A549 (cell line): ENCODE measurements around the gene KRT33B. TPM values are rescaled to one million over a fixed set of nuclear protein-coding genes. Genes with fewer than 3 reads are reported as not detected.

Experiments used
- ATAC-seq, 2 experiments: fragments of 200-7000 bp in 1 of 2; fragments of >200 bp in 1 of 2; cut with Nextera tagmentation in 1 of 2; cut with Tn5 transposase in 1 of 2; 3 replicates each; pipeline versions ENCODE4 v1.8.0 to v1.9.1; 2018 to 2020; ENCODE audit warnings: mild to moderate bottlenecking in 1 of 2, moderate library complexity in 1 of 2
- CTCF ChIA-PET: fragments of 300-600 bp; sonication (Branson Sonifier 250); formaldehyde crosslinking; extraction: SDS; loops from one replicate; lab custom pipeline; 2021; ENCODE audit warnings: antibody characterized with exemption, inconsistent platforms; lab: Yijun Ruan, JAX
- POLR2A ChIA-PET: fragments of 350-600 bp; formaldehyde crosslinking; extraction: SDS; loops from one replicate; lab custom pipeline; 2021; ENCODE audit warnings: antibody characterized with exemption, inconsistent platforms; lab: Yijun Ruan, JAX
- DNase-seq, 2 experiments: peaks; one replicate each; pipeline versions ENCODE4 v3.0.0 to v3.0.0-alpha.2; 2011 to 2016; ENCODE audit warnings: low read depth in 1 of 2, low spot score in 1 of 2
- FAIRE-seq: peaks from 2 replicates; lab custom pipeline; 2011; peaks lifted over from hg19 to GRCh38; lab: Jason Lieb, UNC
- H3K27ac ChIP-seq, 2 experiments: fragments of >200 bp; sonication (Bioruptor Twin); formaldehyde crosslinking; 3 replicates each; pipeline ENCODE4 v1.5.1; 2016 to 2017
- H3K4me1 ChIP-seq: fragments of >200 bp; sonication (Bioruptor Twin); formaldehyde crosslinking; 3 replicates; pipeline ENCODE4 v1.6.1; 2016
- H3K4me2 ChIP-seq: fragments of >200 bp; sonication (Bioruptor Twin); formaldehyde crosslinking; 3 replicates; pipeline ENCODE4 v1.6.1; 2016
- H3K4me3 ChIP-seq: fragments of >200 bp; sonication (Bioruptor Twin); formaldehyde crosslinking; 3 replicates; pipeline ENCODE4 v1.5.1; 2016
- H3K9me3 ChIP-seq: fragments of >200 bp; sonication (Bioruptor Twin); formaldehyde crosslinking; 3 replicates; pipeline ENCODE4 v1.6.1; 2016
- FOSL2 ChIP-seq, 2 experiments: fragments of 450-650 bp in 1 of 2; fragments of >200 bp in 1 of 2; sonication (Bioruptor Twin) in 1 of 2; formaldehyde crosslinking; IDR thresholded peaks; 2 replicates each; pipeline versions ENCODE4 v1.5.0 to v1.6.1; 2016 to 2020; ENCODE audit warnings: mild to moderate bottlenecking in 1 of 2, moderate library complexity in 1 of 2
- HEYL ChIP-seq: fragments of 250-450 bp; sonication (Bioruptor Pico); IDR thresholded peaks from 2 replicates; pipeline ENCODE4 v1.8.0; 2021; ENCODE audit warnings: mild to moderate bottlenecking, moderate library complexity
- HOXA7 ChIP-seq: fragments of 250-450 bp; sonication (Bioruptor Pico); IDR thresholded peaks from 2 replicates; pipeline ENCODE4 v1.5.0; 2020; ENCODE audit warnings: mild to moderate bottlenecking, moderate library complexity
- HOXB5 ChIP-seq: fragments of 250-450 bp; sonication (Bioruptor Pico); IDR thresholded peaks from 2 replicates; pipeline ENCODE4 v1.5.0; 2020; ENCODE audit warnings: mild to moderate bottlenecking, moderate library complexity
- KDM1A ChIP-seq: fragments of 200-600 bp; sonication (generic); IDR thresholded peaks from 2 replicates; pipeline ENCODE4 v1.6.1; 2016; ENCODE audit warnings: low read depth, mild to moderate bottlenecking
- MAX ChIP-seq: IDR thresholded peaks from 2 replicates; pipeline ENCODE4 v1.6.1; 2012
- MYC ChIP-seq: IDR thresholded peaks from 2 replicates; pipeline ENCODE4 v1.6.1; 2012; ENCODE audit warnings: mild to moderate bottlenecking, inconsistent platforms, low read length, improper control_type of control experiment, borderline replicate concordance
- NR3C1 ChIP-seq: fragments of >200 bp; sonication (Bioruptor Twin); formaldehyde crosslinking; IDR thresholded peaks from 3 replicates; pipeline ENCODE4 v1.6.1; 2017
- PBX3 ChIP-seq: IDR thresholded peaks from 2 replicates; pipeline ENCODE4 v1.6.1; 2012
- RAD21 ChIP-seq, 2 experiments: fragments of >200 bp in 1 of 2; sonication (Bioruptor Twin) in 1 of 2; formaldehyde crosslinking in 1 of 2; IDR thresholded peaks in 1 of 2; conservative IDR thresholded peaks in 1 of 2; 2 replicates in 1 of 2; 3 replicates in 1 of 2; pipeline ENCODE4 v1.6.1; 2012 to 2018; ENCODE audit warnings: inconsistent platforms in 1 of 2
- RFX5 ChIP-seq: fragments of 450-650 bp; IDR thresholded peaks from 2 replicates; pipeline ENCODE4 v1.7.1; 2014; ENCODE audit warnings: antibody characterized with exemption, mild to moderate bottlenecking, moderate library complexity
- RNF2 ChIP-seq: fragments of 200-600 bp; sonication (generic); IDR thresholded peaks from 2 replicates; pipeline ENCODE4 v1.6.1; 2016; ENCODE audit warnings: low read depth, mild to moderate bottlenecking, antibody characterized with exemption, moderate library complexity, borderline replicate concordance
- TFCP2L1 ChIP-seq: fragments of 250-450 bp; sonication (Bioruptor Pico); IDR thresholded peaks from 2 replicates; pipeline ENCODE4 v1.5.0; 2021; ENCODE audit warnings: mild to moderate bottlenecking
- TP53 ChIP-seq: fragments of 250-450 bp; sonication (Bioruptor Pico); IDR thresholded peaks from 2 replicates; pipeline ENCODE4 v1.5.0; 2021; ENCODE audit warnings: mild to moderate bottlenecking, moderate library complexity
- ZNF302 ChIP-seq: fragments of 250-450 bp; sonication (Bioruptor Pico); IDR thresholded peaks from 2 replicates; pipeline ENCODE4 v1.9.0; 2021; ENCODE audit warnings: inconsistent platforms, mild to moderate bottlenecking, moderate library complexity
- WGBS: methylation state at CpG from one replicate; pipeline ENCODE4 v1.1.6; 2017; ENCODE audit errors: missing lambda C conversion rate; 5-methylcytosine and 5-hydroxymethylcytosine counted together
- polyA plus RNA-seq, 4 experiments: library from polyadenylated mRNA; depleted of rRNA in 3 of 4; stranded (reverse); fragments of >200 nt; fragmentation: RNase III in 1 of 4; extraction: RNeasy Plus Mini Kit Qiagen cat#74134 plus additional on column Dnase treatment in 1 of 4; gene quantifications; 2 replicates in 3 of 4; 3 replicates in 1 of 4; pipeline ENCODE4 v1.2.3, GENCODE V29; 2011 to 2017

Gene KRT33B
- polyA plus RNA-seq, 2 of the 4 experiments (the other 2 are of a cell fraction), result 0.05 TPM; not detected in 1

GRCh38 chr17:41393294-41393693 is 23.7 kb upstream of the KRT33B start:
- ATAC-seq (no peak), DNase-seq (no peak), FAIRE-seq (no peak)
- CTCF ChIA-PET, result interaction anchor here (0.7 to 1.2 kb wide), 3 partner anchors 155 to 255 kb away, joined by 3 to 4 read pairs (median 3); no protein-coding TSS in a partner anchor
- POLR2A ChIA-PET, result no interaction called here
- WGBS, result 65% methylated on average over 5 of the region's 5 CpGs
- H3K27ac ChIP-seq, result no peak overlapping the region
- TF ChIP-seq KDM1A, result no peak
- no peak for TF ChIP-seq PBX3
- TF ChIP-seq TP53 (CRISPR knock-in tag), result no peak
- TF ChIP-seq MAX, result no peak
- no peak for TF ChIP-seq FOSL2 (IDR thresholded peaks at IDR 0.05)
- no peak for TF ChIP-seq FOSL2 (CRISPR knock-in tag; IDR thresholded peaks at IDR 0.05)
- H3K9me3 ChIP-seq, result no peaks in the 10 kb centered on the region
- H3K4me3 ChIP-seq, result no peak overlapping the region
- H3K4me1 ChIP-seq, result no peaks in the 10 kb centered on the region
- no peak overlapping the region for H3K4me2 ChIP-seq

- DNase-seq, result no peak
- no peak overlapping the region for H3K4me2 ChIP-seq
- H3K4me3 ChIP-seq, result no peak overlapping the region
- ChIA-PET CTCF (interaction anchor here (1.4 to 1.6 kb wide), 3 partner anchors 18 to 535 kb away, joined by 3 to 4 read pairs (median 4); no protein-coding TSS in a partner anchor), POLR2A (no interaction called here)
- FAIRE-seq, result no peak
- WGBS, result 91% methylated on average over 1 of the region's 1 CpG
- H3K4me1 ChIP-seq, result no peaks in the 10 kb centered on the region
- TF ChIP-seq HOXB5, result no peak
- no peak for ATAC-seq
- no peak overlapping the region for H3K27ac ChIP-seq
- H3K9me3 ChIP-seq, result 0 out of 3 replicates have a peak, but pooled peaks cover 5% of the 10 kb centered on the region
These were observed 22.7 kb upstream of the KRT33B start for GRCh38 chr17:41392278-41392677.

- ATAC-seq (no peak), DNase-seq (no peak), FAIRE-seq (no peak)
- no peak overlapping the region for H3K27ac ChIP-seq
- TF ChIP-seq NR3C1 (no peak), MYC (no peak)
- peaks cover 13% of the 10 kb centered on the region for H3K9me3 ChIP-seq
- no peaks in the 10 kb centered on the region for H3K4me1 ChIP-seq
- no peak overlapping the region for H3K4me2 ChIP-seq
- ChIA-PET CTCF (interaction anchor here (1.2 to 2.2 kb wide), 9 partner anchors 9 to 535 kb away, joined by 3 to 9 read pairs (median 4); partner anchors contain the start of gene KRT34), POLR2A (no interaction called here)
- H3K4me3 ChIP-seq, result no peak overlapping the region
- WGBS, result 51% methylated on average over 2 of the region's 2 CpGs
These were observed 21.9 kb upstream of the KRT33B start for GRCh38 chr17:41391535-41391934.

GRCh38 chr17:41390411-41390938 is 20.9 kb upstream of the KRT33B start:
- Histone ChIP-seq H3K9me3 (peaks cover 19% of the 10 kb centered on the region), H3K4me3 (no peak overlapping the region), H3K4me2 (no peak overlapping the region), H3K4me1 (no peaks in the 10 kb centered on the region), H3K27ac (no peak overlapping the region)
- no peak for DNase-seq
- ChIA-PET CTCF (interaction anchor here (1.2 to 2.2 kb wide), 11 partner anchors 8 to 275 kb away, joined by 3 to 9 read pairs (median 4); partner anchors contain the start of gene KRT34), POLR2A (no interaction called here)
- no peak for FAIRE-seq
- 83% methylated on average over 7 of the region's 7 CpGs for WGBS
- no peak for TF ChIP-seq ZNF302 (CRISPR knock-in tag)
- TF ChIP-seq TP53 (CRISPR knock-in tag), result no peak
- ATAC-seq, result no peak

GRCh38 chr17:41387670-41388069 is 18.1 kb upstream of the KRT33B start:
- Histone ChIP-seq H3K4me1 (no peaks in the 10 kb centered on the region), H3K4me3 (no peak overlapping the region), H3K4me2 (no peak overlapping the region), H3K9me3 (peaks cover 19% of the 10 kb centered on the region), H3K27ac (no peak overlapping the region)
- ATAC-seq (no peak), FAIRE-seq (no peak), DNase-seq (no peak)
- ChIA-PET CTCF (interaction anchor here (0.8 kb wide), 1 partner anchor 22 kb away, joined by 3 read pairs; no protein-coding TSS in a partner anchor), POLR2A (no interaction called here)
- 61% methylated on average over 4 of the region's 4 CpGs for WGBS
- TF ChIP-seq HOXA7 (CRISPR knock-in tag) (no peak), FOSL2 (IDR thresholded peaks at IDR 0.05) (no peak), FOSL2 (CRISPR knock-in tag; IDR thresholded peaks at IDR 0.05) (no peak), RFX5 (no peak), RNF2 (no peak), TFCP2L1 (CRISPR knock-in tag) (no peak), HEYL (CRISPR knock-in tag) (no peak), RAD21 (conservative IDR thresholded peaks at IDR 0.05 in 1 of 2, IDR thresholded peaks at IDR 0.05 in 1 of 2) (no peak)
